ENCODE data around the gene BIRC7. TPM values are rescaled to one million over a fixed set of nuclear protein-coding genes. Genes with fewer than 3 reads are reported as not detected.

Gene BIRC7
- total RNA-seq, 1 experiment from 2014 or later = 0.96 TPM

DNA sequence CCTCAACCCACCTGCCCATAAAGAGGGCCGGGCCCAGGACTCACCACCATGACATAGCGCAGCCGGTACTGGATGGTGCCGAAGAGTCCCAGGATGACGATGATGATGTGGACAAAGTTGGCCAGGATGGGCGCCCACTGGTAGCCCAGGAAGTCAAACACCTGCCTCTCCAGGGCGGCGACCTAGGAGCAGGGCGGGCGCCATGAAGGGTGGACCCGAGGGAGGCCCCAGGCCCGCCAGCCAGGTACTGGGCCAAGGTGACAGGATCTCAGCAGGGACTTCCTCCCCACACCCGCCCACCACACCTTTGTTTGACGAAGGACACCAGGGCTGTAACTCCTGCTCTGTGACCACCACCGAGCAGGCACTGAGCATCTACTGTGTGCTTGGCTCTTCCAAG lies 14.2 kb downstream of the BIRC7 start:
- Histone ChIP-seq H3K79me2 (ENCODE audit: insufficient read depth, low read length) (no peaks in the 10 kb centered on the region), H4K20me1 (ENCODE audit: insufficient read depth) (no peaks in the 10 kb centered on the region), H3K9ac (ENCODE audit: low read length) (no peak overlapping the region), H3K9me2 (ENCODE audit: insufficient read depth) (no peaks in the 10 kb centered on the region), H3K27ac (ENCODE audit: low read depth, low read length) (no peak overlapping the region), H3K4me2 (ENCODE audit: low read length) (no peak overlapping the region), H3K36me3 (ENCODE audit: control insufficient read depth in 1 of 2, insufficient read depth in 2 of 2, low read length in 2 of 2) (no peaks in the 10 kb centered on the region), H3K4me1 (ENCODE audit: control insufficient read depth in 1 of 2, insufficient read depth in 2 of 2, low read length in 2 of 2) (no peaks in the 10 kb centered on the region), H3K4me3 (replicated peaks in 1 of 2; ENCODE audit: low read depth in 1 of 2, low read length in 2 of 2) (no peak overlapping the region), H3K9me3 (ENCODE audit: control insufficient read depth in 1 of 2, insufficient read depth in 1 of 2, low read depth in 1 of 2, low read length in 2 of 2) (no peaks in the 10 kb centered on the region), H2AFZ (ENCODE audit: low read depth, low read length, poor library complexity, severe bottlenecking) (no peak overlapping the region), H3K27me3 (ENCODE audit: insufficient read depth, low read length) (no peaks in the 10 kb centered on the region)
- DNase-seq (ENCODE audit: low read depth, low spot score) (no peak), ATAC-seq (no peak)
- no peak for TF ChIP-seq ZFX (IDR thresholded peaks at IDR 0.05)
- TF ChIP-seq CBX3 (IDR thresholded peaks at IDR 0.05; ENCODE audit: low read depth) = no peak
- TF ChIP-seq JUND (IDR thresholded peaks at IDR 0.05) = no peak
- no peak for TF ChIP-seq SRF (IDR thresholded peaks at IDR 0.05; ENCODE audit: low read depth)
- TF ChIP-seq SP1 (IDR thresholded peaks at IDR 0.05; ENCODE audit: low read depth) = no peak
- TF ChIP-seq, protein P1, sequence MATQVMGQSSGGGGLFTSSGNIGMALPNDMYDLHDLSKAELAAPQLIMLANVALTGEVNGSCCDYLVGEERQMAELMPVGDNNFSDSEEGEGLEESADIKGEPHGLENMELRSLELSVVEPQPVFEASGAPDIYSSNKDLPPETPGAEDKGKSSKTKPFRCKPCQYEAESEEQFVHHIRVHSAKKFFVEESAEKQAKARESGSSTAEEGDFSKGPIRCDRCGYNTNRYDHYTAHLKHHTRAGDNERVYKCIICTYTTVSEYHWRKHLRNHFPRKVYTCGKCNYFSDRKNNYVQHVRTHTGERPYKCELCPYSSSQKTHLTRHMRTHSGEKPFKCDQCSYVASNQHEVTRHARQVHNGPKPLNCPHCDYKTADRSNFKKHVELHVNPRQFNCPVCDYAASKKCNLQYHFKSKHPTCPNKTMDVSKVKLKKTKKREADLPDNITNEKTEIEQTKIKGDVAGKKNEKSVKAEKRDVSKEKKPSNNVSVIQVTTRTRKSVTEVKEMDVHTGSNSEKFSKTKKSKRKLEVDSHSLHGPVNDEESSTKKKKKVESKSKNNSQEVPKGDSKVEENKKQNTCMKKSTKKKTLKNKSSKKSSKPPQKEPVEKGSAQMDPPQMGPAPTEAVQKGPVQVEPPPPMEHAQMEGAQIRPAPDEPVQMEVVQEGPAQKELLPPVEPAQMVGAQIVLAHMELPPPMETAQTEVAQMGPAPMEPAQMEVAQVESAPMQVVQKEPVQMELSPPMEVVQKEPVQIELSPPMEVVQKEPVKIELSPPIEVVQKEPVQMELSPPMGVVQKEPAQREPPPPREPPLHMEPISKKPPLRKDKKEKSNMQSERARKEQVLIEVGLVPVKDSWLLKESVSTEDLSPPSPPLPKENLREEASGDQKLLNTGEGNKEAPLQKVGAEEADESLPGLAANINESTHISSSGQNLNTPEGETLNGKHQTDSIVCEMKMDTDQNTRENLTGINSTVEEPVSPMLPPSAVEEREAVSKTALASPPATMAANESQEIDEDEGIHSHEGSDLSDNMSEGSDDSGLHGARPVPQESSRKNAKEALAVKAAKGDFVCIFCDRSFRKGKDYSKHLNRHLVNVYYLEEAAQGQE (IDR thresholded peaks at IDR 0.05; ENCODE audit: low read depth) = no peak
- TF ChIP-seq YY1 (IDR thresholded peaks at IDR 0.05; ENCODE audit: extremely low read depth, insufficient replicate concordance, low read depth, low read length) = no peak
- TF ChIP-seq FOSL1 (IDR thresholded peaks at IDR 0.05; ENCODE audit: low read depth) = no peak
- TF ChIP-seq, protein P2, sequence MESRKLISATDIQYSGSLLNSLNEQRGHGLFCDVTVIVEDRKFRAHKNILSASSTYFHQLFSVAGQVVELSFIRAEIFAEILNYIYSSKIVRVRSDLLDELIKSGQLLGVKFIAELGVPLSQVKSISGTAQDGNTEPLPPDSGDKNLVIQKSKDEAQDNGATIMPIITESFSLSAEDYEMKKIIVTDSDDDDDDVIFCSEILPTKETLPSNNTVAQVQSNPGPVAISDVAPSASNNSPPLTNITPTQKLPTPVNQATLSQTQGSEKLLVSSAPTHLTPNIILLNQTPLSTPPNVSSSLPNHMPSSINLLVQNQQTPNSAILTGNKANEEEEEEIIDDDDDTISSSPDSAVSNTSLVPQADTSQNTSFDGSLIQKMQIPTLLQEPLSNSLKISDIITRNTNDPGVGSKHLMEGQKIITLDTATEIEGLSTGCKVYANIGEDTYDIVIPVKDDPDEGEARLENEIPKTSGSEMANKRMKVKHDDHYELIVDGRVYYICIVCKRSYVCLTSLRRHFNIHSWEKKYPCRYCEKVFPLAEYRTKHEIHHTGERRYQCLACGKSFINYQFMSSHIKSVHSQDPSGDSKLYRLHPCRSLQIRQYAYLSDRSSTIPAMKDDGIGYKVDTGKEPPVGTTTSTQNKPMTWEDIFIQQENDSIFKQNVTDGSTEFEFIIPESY (IDR thresholded peaks at IDR 0.05; ENCODE audit: extremely low read depth, insufficient replicate concordance, low read length) = no peak
- intact Hi-C loops (cut with micrococcal nuclease) = no loop called here
- RAD21 ChIA-PET (ENCODE audit: low non-redundant PET in 1 of 2, low total read pairs in 2 of 2, uncharacterized antibody in 2 of 2, unreplicated experiment in 2 of 2) = no interaction called here
- CTCF ChIA-PET = interaction anchor here (1.1 kb wide), 1 partner anchor 25 kb away, joined by 3 read pairs; no protein-coding TSS in a partner anchor
- BruUV-seq (replicated peaks) = no TSS peak
- POLR2A ChIA-PET = no interaction called here
